ENCODE data around the gene PLAU.

Gene PLAU

DNA sequence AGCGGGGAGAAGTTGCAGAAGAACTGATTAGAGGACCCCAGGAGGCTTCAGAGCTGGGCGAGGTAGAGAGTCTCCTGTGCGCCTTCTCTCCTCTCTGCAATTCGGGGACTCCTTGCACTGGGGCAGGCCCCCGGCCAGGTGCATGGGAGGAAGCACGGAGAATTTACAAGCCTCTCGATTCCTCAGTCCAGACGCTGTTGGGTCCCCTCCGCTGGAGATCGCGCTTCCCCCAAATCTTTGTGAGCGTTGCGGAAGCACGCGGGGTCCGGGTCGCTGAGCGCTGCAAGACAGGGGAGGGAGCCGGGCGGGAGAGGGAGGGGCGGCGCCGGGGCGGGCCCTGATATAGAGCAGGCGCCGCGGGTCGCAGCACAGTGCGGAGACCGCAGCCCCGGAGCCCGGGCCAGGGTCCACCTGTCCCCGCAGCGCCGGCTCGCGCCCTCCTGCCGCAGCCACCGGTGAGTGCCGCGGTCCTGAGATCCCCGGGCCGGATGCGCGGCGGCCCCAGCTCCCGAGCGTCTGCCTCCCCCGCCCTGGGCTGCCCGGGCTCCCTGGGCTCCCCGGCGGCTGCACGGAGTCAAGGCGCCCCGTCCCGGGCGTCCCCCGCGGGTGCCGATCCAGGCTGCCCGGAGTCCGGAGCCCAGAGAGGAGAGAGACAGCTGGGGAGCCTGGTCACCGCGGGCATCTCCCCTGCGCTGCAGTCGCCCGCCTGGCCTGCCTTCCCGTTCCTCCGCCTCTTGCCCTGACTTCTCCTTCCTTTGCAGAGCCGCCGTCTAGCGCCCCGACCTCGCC, at the start of gene PLAU:
Gene PLAU, plus strand, starts transcription at position 369 of the 789 bp plus-strand sequence. CDS start 424 bp downstream, outside the sequence.
- DNase-seq (ENCODE audit: low read depth, low spot score) = peak; percentile 62

DNA sequence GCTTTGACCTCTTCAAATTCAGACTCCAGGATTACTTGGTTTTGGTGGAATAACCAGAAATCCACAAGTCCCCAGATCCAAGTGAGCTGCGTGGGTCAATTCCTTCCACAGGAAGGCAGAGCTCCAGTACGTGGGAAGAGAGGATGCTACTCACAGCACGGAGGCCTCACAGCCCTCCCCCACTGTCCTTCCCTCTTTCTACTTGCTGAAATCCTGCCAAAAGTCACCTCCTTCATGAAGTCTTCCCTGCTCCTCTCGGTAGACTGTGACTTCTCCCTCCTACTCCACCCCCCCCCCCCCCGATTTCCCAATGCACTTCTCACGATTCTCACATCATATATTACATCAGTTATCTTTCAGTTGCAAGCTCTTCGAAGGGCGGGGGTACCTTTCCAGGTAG, 48.9 kb upstream of the PLAU start:
- no peak for DNase-seq (ENCODE audit: low read depth, low spot score)

DNA sequence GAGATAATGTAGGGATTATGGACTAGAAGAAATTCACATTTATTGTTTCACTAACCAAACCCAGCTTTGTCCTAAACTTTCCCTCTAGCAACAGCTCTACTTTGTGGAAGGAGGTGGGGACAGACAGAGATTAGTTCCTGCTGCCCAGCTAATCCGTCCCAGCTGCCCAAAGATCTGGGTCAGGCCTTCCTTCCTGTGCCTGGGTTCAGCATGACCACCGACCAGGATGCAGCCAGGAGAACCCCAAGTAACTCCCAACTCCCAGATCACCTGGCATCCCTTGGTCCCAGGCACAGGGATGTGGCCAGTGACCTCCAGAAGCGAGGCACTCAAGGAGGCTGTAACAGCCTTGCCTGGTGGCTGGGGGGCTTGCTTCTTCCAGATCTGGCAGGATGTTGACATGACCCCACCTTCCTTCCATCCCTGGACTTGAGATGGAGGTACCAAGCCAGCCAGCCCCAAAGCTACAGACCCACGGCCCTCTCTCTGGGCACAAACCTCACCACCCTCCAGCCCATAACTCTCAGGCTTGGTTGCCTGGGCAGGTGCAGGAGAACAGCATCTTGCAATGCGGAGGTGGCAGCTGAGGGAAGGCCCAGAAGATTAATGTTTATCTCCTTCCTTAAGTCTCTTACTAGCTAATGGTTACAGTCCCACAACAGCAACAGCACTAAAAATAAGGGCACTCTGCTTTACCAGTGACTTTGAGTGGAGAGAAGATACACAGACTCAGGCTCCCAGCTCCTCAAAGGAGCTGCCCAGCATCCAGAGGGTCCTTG, 47.7 kb upstream of the PLAU start:
- no peak for DNase-seq (ENCODE audit: low read depth, low spot score)

DNA sequence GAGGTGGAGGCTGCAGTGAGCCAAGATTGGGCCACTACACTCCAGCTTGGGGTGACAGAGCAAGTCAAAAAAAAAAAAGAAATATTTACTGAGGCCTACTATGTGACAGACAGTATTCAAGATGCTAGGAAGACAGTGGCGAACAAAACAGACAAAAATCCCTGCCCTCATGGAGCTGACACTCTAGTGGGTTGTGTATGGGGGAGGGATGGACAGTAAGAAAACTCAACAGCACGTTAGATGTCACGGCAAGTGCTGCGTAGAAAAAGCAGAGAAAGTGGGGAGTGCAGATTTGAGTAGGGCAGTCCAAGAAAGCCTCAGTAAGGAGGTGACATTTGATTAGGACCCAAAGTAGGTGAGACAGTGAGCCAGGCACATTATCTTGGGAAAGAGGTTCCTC, 46.7 kb upstream of the PLAU start:
- no peak for DNase-seq (ENCODE audit: low read depth, low spot score)

DNA sequence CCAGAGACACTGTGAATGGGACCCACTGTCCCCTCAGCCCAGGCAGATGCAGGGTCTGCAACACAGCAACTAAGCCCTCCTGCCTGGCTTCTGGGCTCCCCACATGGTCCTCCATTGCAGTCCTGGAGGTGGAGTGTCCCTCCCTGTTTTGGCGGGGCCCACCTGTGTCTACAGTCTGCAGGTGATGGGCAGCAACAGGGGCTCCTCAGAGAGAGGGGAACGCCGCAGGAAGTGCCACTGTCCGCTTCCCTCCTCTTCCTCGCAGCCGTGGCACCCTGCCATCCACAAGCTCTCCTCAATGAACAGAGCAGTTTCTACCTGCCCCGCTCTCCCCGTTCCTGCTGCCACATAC, 45.8 kb upstream of the PLAU start:
- no peak for DNase-seq (ENCODE audit: low read depth, low spot score)

DNA sequence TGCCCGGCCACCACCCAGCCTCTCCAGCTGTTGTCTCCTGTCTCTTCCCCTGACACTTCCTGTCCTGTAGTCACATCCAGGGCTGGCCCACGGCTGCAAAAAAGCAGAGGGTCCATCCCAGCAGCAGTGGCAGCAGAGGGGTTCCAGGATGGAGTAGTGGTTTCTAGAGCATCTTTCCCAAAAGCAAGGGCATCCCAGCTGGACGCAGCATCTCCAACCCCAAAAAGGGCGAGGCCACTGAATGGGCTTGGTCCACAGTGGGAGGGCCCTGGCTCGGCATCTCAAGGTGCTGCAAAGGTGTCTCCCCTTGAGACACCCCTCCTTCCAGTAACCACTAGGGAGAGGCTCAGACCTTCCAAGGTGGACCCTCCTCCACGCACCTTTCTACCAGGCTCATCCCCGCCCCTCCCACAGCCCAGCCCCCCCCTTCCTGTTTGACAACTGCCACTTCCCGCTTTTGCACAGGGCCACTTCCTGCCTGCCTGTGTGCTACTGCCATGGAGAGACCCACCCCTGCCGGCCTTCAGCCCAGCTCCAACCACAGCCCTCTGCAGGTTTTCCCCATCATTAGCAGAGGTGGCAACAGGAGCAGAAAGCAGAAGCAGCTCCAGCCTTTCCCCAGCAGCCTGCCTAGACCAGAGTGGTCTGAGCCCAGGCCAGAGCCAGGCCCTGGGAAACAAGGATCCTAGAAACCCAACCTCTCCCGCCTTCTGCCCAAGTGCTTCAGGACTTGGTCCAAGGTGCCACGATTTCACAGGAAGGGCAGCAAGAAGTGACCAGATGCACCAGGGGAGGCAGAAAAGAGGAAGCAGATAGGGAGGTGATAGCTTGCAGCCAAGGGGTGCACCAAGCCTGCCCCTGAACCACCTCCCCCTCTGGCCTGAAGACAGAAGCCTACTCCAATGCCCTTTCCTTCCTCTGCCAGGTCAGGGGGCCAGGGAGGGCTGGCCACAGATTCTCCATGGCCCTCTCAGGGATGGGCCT, 45.2 kb upstream of the PLAU start:
- DNase-seq (ENCODE audit: low read depth, low spot score) = no peak

DNA sequence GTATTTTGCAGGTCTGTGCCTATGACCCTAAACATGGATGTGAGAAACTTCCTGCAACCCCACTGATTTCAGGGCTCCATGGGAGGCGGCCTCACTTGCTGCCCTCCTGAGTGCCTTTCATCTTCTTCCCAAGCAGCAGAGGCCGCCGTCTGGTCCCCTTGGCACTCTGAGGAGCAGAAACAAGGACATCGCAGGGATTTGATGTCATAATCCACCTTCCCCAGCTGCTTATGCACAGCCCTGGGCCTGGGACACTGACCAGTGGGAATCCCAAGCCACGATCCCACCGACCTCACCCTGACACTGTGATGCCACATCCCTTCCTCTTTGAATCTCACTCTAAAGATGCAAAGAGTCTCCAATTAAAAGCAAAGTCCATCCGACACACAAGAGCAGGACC, 44.3 kb upstream of the PLAU start:
- no peak for DNase-seq (ENCODE audit: low read depth, low spot score)

DNA sequence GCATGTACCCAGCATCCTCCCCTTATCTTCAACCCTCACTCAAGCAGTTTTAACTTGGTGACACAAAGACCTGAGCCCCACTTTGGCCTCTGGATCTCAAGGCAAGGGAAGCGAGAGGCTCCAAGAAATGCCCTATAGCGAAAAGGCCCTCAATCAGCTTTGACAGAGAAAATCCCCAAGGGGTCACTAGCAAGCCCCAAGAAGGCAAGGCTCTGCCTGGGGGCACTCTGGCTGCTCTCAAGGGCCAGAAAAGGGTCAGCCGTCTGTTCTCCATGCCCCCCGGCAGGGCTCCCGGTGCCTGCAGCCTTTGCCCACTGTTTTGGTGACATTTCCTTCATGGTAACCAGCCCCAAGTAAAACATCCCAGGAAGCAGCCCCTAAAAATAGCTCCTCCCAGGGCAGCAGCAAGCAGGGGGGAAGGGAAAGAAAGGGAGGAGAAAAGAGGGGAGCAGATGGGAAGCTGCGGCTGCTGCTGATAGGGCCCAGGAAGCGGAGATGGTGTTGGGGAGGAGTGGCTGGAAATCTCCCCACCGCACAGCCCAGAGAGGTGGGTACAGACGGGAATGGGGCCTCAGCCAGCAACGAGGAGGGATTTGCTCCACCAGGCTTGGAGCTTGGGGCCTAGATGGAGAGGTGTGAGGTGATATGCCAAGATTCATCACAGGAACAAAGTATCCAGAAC, 43.7 kb upstream of the PLAU start:
- DNase-seq (ENCODE audit: low read depth, low spot score) = no peak

DNA sequence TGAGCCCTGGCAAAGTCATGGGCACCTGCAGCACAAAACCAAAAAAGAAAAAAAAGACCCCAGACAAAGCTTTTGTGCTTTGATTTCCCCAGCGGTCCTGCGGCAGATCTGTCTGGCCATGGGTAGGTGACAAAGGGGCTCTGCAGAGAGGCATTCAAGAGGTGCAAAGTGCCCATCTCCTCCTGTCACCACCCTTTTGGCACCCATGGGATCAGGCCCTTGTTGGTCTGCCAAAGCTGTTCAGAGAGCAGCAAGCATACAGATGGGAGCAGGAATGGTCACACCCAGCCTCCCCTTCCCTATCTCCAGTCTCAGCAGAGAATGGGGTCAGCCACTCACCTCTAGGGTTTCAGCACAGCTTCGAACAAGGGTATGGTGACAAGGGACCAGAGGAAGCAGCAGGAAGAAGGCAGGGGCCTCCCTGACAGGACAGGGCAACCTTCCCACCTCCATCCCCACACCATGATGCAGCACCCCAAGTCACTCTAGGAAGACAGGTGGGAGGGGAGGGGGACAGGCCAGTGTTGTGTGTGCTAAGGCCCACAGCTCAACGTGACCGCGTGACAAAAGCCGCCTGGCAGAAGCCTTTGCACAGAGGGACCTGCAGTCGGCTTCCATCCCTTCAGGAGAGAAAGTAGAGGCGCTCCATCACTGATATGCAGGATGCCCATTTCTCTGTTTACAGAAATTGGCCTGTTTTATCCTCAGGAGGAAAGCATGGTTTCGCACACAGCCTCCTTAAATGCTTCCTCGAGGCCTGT, 42.9 kb upstream of the PLAU start:
- DNase-seq (ENCODE audit: low read depth, low spot score) = no peak

DNA sequence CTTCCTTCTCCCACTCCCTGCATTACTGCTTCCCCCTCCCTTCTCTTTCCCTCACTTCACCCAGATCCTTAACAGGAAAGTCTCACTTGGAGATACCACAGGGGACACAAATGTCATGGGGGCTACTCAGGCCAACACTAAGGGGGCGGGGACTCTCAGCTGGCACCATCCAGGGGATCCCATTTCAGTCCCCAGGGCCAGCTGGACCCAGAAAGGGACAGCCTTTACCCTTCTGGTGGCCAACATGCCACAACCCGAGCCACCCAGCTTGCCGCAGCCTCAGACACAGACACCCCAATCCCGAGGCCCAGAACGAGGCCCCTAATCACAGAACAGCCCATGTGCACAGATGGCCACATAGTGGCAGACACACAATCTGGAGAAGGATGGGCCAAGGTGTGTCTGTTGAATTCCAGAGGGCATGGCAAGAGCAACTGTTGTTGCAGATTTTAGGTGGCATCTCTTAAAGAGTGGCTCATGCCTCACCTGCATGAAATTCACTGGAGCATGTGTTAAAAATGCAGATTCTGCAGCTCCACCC, 42.2 kb upstream of the PLAU start:
- DNase-seq (ENCODE audit: low read depth, low spot score) = no peak

DNA sequence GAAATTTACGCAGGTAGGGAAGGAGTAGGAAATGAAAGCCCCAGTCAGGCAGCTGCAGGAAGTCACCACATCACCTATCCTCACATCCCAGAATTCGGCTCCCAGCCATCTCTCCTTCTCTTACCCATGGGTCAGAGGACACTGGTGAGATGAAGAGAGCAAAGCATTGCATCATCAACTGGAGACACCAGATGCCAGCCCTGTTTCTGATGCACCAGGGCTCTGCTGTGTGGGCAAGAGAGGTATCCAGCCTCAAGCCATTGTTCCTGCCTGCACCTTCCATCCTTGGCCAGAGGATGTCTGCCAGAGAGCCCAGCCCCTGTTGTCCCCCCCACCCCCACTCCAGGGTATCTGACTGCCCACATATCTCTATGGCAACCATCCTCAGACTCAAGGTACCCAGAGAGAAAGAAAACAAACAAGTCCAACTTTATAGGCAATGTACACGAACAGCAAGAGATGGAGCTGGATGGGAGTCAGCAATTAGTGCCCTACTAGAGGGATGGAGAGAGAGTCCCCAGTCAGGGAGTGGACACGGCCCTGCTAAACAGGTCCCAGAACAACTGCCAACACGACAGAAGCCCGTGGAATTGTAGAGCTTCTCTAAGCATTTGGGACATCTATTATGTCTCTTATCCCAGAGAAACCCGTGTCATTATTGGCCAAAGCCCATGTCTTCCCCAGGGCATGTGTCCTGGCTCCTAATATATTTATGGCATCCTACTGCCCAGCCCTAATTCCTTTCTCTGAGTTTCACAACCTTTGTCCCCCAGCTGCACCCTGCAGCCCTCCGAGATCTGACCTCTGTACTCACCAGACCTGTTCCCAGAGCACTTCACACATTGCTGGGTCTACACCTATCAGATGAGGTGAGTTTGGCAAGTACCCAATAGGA, 39.4 kb upstream of the PLAU start:
- peak; percentile 86 for DNase-seq (ENCODE audit: low read depth, low spot score)

DNA sequence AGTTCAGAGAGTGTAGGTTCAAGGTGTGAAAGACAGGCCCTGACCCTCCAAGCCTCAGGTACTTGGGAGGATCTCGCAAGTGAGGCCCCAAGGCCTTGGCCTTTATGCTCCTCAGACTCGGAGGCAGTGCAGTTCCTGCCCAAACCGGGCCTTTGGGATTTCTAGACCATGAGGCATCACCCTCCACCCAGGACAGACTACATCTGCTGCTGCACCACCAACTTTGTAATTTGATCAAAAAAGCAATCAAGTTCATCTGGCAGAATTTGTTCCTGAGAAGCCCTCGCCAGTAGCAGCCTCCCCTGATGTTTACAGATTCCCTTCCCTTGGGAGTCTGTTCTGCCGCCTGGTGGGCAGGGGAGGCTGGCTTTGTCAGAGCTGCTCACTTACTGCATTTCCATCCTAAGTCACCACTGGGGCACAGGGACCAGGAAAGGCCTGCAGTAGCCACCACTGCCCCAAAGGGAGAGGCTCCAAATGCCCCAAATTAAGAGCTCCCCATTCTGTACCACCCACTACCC, 38.7 kb upstream of the PLAU start:
- DNase-seq (ENCODE audit: low read depth, low spot score) = peak; percentile 45

DNA sequence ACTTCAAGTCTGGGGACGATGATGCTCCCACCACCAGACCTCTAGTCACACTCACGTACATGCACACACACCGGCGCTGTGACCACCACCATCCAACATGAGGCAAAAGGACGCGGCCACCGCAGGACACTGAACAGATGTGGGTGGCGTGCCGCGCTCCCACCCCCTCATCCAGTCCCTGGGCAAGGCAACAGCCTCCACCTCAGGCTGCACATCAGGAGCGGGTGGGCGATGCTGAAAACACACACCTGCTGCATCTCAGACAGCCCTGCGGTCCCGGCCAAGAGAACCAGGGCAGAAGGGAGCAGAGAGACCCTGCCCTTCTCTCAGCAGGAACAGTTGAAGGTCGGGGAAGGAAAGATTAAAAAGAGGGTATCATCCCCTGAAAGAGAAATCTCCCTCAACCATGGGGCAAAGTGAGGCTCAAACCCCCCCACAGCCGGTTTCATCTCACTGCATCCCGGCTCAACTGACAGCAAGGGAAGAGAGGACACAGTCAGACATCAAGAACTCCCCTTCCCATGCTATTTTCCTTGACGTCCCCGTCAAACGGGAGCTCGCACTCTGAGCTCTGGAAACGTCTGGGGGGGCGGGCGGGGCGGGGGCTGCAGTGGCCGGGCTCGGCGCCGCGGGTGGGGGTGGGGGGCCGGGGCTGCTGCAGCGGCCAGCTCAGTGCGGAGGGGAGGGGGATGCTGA, 37.6 kb upstream of the PLAU start:
- DNase-seq (ENCODE audit: low read depth, low spot score) = no peak

DNA sequence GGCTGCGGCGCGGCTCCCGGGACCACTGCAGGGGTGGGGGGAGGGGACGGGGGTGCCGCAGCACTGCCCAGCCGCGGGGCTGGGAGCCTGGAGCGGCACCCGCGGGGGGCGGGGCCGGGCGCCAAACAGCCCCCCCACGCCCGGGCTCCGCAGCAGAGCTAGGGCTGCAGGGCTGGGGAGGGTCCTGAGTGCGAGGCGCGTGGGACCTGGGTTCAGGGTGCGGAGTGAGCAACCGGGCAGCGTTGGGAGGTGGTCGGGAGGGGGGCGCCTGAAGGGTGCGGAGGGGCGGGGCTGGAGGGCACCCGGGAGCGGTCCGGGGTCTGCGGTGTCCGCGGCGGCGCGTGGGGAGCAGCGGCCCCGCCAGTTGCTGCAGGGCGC, 37.1 kb upstream of the PLAU start:
- no peak for DNase-seq (ENCODE audit: low read depth, low spot score)

DNA sequence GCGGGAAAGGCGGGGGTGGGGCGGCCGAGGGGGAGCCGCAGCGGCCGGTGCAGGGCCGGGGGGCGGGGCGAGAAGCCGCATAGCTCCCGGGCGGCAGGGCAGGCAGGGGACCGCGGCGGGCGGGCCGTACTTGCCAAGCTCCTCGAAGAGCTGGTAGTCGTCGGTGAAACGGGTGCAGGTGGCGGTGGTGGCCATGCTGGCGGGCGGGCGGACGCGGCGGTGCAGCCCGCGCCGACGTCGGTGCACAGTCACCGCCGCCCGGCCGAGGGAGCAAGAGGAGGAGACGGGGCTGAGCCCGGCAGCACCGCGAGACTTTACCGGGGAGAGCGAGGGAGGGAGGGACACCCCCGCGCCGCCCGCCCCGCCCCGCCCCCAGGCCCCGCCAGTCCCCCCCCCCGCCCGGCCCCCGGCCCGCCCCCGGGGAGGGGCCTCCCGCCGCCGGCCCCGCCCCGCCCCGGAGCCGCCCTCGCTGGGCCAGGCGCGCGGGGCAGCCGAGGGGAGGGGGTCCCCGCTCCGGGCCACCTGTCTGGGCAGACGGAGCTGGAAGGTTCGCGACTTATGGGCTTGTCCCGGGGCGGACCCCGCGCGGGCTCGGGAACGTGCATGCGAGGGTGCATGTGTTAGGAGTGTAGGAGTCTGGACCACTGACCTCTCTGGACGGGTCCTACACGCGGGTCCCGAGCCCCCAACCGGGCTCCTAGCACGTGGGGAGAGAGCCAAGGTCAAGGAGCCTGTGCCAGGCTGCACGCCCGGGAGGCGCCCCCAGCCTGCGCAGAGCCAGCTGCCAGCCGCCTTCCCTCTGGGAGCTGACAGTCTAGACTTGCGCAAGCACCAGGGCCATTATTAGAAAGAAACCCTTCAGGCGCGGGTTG, 36.4 kb upstream of the PLAU start, which contains the start of gene CAMK2G:
Gene CAMK2G, minus strand, starts transcription at position 289 of the 872 bp plus-strand sequence. Its CDS starts 94 bp downstream, at position 195.
- peak; percentile 73 for DNase-seq (ENCODE audit: low read depth, low spot score)

DNA sequence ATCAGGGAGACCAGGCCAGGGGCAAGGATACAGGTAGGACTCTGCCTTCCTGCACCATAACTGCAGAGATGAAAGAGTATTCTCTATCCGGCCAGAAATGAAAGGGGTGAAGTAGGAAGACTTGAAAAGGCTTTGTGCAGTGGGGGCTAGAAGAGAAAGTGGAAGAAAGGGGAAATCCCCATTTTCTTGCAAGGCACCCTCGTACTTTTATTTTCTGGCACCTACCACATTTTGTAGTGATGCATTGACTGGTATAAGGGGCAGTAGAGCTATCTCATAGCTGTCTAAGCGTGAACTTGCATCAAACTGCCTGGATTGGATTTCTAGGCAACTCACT, 35.8 kb upstream of the PLAU start:
- DNase-seq (ENCODE audit: low read depth, low spot score) = no peak

DNA sequence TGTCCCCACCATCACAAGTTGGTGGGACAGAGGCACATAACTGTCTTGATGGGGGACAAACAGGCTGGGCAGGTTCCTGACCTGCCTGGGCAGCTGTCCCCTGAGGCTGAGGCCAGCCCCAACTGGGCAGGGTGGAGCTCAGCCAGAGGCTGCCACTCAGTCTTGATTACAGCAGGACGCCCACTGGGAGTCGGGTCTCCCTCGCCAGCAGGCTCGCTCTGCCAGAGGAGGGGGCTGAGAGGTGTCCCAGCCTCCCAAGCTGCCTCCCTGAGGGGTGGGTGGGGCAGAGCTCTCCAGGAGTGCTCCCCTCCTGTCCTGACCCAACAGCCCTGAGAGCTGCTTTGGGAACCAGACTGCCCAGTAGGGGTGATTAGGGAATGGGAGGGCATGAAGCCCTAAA, 34.8 kb upstream of the PLAU start:
- DNase-seq (ENCODE audit: low read depth, low spot score) = peak; percentile 89
